T-helper 2 cell (primary cell): ENCODE measurements around the gene GTF2H1.
"Not testable (repeated sequence)": the region's sequence is repeated elsewhere in the genome, so short reads cannot be mapped to it uniquely, and the experiment has no call there.

Experiments used
- DNase-seq, 5 experiments: peaks; one replicate each; pipeline versions ENCODE4 v3.0.0 to v3.0.0-alpha.2; 2012 to 2022

GTF2H1 gene

DNA sequence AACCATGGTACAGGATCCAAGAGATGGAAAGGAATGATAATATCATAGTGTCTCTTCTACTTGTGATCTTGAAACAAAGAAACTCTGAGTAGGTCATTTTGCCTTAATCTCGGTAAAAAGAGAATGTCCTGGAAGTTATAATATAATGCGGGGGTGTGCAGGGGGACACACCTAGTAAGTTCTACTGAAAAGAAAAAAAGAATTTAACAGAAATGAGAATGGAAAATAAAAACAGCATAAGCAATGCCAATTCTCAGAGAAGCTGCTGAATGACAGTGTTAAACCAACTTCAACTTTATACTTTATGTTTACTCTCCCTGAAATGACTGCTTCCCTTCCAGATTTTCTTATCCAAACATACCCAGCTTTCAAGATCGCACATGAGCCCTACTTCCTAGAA, 2.5 kb upstream of the GTF2H1 start:
- no peak for DNase-seq

- DNase-seq = no peak
Observed at GRCh38 chr11:18320617-18321016, 1.8 kb upstream of the GTF2H1 start.

GRCh38 chr11:18321578-18321968, 794 bp upstream of the GTF2H1 start:
- no peak for DNase-seq

- no peak for DNase-seq
Observed at GRCh38 chr11:18322818-18323570, 627 bp downstream of the GTF2H1 start.

DNA sequence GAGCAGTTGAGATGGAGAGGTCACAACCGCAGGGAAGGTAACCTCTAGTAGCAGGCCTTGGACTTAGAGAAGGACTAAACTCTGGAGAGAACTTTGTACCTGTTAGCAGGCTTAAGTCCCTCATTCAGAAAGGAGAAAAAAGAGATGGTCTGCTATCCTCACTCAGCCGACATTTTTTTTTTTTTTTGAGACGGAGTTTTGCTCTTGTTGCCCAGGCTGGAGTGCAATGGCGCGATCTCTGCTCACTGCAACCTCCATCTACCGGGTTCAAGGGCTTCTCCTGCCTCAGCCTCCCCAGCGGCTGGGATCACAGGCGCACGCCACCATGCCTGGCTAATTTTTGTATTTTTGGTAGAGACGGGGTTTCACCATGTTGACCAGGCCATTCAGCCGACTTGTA, 1.5 kb downstream of the GTF2H1 start:
- not testable (repeated sequence) for DNase-seq

DNA sequence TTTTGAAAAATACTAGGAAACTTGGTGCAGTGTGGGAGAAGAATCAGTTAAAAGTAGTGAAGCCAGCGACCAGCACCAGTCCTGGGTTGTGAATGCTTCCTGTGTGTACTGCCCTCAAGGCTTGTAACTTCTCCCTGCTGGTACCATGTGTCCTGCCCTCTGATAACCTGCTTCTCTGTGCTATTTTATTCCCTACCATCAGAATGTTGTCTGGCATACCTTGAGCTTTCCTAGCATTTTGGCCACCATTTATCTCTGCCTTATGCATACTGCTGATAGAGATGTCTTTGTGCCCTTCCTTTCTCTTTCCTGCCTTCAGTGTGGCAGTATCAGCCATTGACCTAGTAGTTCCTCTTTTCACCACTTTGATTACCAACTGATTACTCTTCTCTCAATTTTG, 2.0 kb downstream of the GTF2H1 start:
- DNase-seq = no peak

GRCh38 chr11:18329196-18329870, 7.0 kb downstream of the GTF2H1 start:
- DNase-seq = peak in 1 of 5 experiments; percentile 82

DNA sequence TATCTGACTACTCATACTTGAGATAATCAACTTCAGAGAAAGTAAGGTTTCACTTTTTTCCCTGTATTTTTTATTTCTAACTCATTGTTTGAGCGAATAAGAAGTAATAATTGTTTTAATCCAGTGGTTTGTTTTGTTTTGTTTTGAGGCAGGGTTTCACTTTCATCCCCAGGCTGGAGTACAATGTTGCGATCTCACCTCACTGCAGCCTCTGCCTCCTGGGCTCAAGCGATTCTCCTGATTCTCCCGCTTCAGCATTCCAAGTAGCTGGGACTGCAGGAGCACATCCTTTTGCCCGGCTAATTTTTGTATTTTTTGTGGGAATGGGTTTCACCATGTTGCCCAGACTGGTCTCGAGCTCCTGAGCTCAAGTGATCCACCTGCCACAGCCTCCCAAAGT, 8.6 kb downstream of the GTF2H1 start:
- DNase-seq = peak in 1 of 5 experiments; percentile 57

DNA sequence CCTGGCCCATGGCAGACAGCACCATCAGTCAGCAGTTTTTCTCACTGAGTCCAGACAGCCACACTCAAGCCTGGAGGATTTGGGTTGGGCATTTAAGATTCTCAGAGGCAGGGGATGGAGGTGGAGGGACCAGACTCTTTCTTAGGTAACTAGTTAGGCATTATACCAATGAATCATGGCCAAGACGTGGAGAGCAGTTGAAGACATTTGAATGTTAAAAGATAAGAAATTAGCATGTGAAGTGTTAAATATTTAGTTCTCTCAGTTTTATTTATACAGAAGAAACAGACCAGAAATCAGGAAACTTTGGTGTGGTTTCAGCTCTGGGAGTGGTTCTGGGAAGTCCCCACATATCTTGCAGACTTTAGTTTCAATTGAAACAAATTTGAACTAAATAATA, 9.9 kb downstream of the GTF2H1 start:
- DNase-seq = peak in 1 of 5 experiments; percentile 31

DNA sequence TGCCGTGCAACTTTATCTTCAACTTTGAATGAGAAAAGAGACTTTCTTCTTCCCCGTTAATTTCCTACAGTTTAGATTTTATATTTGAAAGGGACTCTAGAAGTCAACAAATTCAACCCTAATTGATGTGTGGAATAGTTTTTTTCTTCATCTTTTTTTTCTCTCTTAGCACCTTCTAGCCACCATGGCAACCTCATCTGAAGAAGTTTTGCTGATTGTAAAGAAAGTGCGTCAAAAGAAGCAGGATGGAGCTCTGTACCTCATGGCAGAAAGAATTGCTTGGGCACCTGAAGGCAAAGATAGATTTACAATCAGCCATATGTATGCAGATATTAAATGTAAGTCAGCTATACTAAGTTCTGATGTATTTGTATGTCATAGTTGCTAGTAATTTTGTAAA, 10.5 kb downstream of the GTF2H1 start:
- DNase-seq = peak in 1 of 5 experiments; percentile 42

DNA sequence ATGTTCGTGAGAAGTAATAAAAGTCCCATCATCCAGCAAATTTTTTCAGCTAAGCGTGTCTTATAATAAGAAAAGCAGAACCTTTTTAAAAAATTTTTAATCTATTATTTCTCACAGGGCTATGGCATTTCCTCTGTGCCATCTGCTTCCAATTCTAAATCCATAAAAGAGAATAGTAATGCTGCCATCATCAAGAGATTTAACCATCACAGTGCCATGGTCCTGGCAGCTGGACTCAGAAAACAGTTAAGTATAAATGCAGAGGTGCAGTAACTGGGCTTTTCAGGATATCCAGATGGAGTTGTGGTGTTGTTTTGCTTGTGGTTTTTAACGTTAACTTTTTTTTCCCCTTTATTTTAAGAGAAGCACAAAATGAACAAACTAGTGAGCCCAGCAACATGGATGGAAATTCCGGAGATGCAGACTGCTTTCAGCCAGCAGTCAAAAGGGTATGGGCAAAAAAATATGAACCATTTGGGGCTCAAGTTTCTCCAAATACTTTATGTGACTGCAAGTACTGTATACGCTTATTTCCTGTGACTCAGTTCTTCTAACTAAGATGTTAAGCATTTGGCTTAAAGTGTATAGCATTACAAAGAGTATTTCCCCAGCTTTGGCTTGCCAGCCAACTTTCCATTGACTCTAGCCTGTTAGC, 25.2 kb downstream of the GTF2H1 start:
- no peak for DNase-seq

DNA sequence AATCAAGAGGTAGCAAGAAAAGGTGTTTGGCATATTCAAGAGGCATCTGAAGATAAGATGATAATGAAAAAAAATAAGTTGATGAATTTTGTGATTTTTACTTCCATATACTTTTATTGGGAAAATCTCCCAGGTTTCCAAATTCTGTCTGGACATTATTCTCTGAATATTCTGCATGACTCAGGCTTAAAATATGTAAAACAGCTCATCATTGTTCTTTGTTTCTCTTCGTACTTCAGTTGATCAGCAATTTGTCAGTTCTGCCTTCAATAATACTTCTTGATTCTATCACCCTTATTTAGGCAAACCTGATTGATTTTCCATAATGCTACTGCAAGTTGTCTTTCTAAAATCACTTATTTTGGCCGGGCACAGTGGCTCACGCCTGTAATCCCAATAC, 30.2 kb downstream of the GTF2H1 start:
- no peak for DNase-seq

GRCh38 chr11:18358646-18359045, 36.3 kb downstream of the GTF2H1 start:
- no peak for DNase-seq

GRCh38 chr11:18361154-18361553, 38.8 kb downstream of the GTF2H1 start:
- DNase-seq = no peak

DNA sequence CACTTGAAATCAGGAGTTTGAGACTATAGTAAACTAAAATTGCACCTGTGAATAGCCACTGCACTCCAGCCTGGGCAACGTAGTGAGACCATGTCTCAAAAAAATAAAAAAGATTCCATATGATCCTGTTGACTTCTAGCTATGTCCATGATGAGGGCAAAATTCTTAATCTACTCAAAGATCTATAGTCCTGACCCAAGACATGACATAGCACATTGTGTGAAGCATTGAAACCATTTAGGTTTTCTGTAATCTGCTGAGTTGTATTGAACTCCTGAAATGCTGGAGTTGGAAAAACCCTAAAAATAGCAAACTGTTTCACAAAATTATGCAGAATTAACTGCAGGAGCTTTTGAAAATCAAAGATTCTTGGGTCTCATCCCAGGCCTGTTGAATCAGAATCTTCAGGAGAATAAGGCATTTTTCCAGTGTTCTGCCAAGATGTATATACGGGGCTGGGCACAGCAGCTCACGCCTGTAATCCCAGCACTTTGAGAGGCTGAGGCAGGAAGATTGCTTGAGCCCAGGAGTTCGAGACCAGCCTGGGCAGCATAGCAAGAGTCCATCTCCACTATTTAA, 42.2 kb downstream of the GTF2H1 start:
- DNase-seq = no peak

DNA sequence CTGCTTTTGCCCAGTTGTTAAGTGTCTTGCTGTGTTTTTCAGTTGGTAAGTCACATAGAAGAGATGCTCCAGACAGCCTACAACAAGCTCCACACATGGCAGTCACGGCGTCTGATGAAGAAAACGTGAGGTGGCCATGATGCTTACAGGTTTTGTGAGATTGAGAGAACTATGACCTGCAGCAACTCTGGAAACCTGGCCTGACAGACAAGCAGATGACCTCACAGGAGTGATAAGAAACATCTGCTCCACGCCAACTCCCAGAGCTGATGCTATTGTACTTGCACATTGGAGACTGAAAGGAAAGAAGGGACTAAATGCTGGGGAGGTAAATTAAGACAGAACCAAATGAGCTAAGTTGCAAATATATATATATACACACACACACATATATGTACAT, 43.4 kb downstream of the GTF2H1 start:
- peak in 1 of 5 experiments; percentile 46 for DNase-seq

GRCh38 chr11:18366286-18366685, 43.9 kb downstream of the GTF2H1 start:
- peak in 1 of 5 experiments; percentile 59 for DNase-seq

DNA sequence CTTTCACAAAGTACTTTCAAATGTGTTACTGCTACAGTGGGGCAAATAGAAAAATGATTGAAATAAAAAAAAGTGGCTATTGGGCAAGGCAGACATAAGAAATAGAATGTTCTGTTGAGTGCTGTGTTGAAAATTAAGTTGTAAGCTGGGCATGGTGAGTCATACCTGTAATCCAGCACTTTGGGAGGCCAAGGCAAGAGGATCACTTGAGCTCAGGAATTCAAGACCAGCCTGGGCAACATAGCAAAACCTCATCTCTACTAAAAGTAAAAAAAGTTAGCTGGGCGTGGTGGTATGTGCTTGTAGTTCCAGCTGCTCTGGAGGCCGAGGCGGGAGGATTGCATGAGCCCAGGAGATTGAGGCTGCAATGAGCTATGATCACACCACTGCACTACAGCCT, 45.1 kb downstream of the GTF2H1 start:
- DNase-seq = no peak

GRCh38 chr11:18368221-18368620, 45.9 kb downstream of the GTF2H1 start:
- no peak for DNase-seq

DNA sequence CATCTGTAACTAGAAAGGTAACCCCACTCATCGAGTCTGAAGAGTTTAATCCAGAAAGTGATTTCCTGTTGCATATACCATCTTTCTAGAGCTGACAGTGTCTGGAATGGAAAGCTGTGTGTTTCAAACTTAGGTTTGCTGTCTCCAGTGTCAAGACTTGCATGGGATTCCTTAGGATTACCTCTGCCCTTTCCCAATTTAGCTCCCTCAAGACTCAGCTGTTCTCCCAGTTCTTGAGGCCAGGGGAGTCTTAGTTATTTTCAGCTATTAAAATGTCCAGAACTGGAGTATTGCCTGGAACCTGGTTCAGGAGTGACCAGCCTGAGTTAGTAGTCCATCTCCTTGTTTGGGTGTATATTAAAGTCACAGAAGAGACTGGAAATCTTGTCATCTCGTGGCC, 47.0 kb downstream of the GTF2H1 start:
- no peak for DNase-seq

- no peak for DNase-seq
Observed at GRCh38 chr11:18371279-18371678, 48.9 kb downstream of the GTF2H1 start.

DNA sequence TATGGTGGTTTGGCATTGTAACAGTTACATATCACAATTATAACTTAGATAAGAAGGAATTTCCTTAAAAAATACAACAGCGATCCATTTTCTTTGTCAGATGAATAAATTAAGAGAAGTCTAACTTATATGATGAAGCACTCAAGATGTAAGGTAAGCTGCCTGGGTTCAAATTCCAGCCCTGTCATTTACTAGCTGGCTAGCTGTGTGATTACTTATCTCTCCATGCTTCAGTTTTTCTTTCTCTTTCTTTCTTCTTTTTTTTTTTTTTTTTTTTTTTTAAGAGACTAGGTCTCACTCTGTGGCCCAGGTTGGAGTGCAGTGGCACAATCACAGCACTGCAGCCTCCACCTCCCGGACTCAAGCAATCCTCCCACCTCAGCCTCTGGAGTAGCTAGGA, 49.8 kb downstream of the GTF2H1 start:
- no peak for DNase-seq

GRCh38 chr11:18374956-18375355, 52.6 kb downstream of the GTF2H1 start:
- no peak for DNase-seq

GRCh38 chr11:18375941-18376340, 53.6 kb downstream of the GTF2H1 start:
- no peak for DNase-seq
